Rectal smooth muscle tissue (tissue), 1 donor: Measurements from ENCODE around the gene PRPSAP1.
"Not testable (repeated sequence)": the region's sequence is repeated elsewhere in the genome, so short reads cannot be mapped to it uniquely, and the experiment has no call there.

Source experiments
- H3K27ac ChIP-seq: one replicate; pipeline ENCODE4 v1.7.0; 2013; ENCODE audit warnings: low read depth, low read length, inconsistent platforms
- H3K27me3 ChIP-seq: one replicate; pipeline ENCODE4 v1.7.0; 2013; ENCODE audit warnings: low read length; ENCODE audit not compliant: control insufficient read depth, insufficient read depth
- H3K36me3 ChIP-seq: one replicate; pipeline ENCODE4 v1.7.0; 2013; ENCODE audit warnings: low read length; ENCODE audit not compliant: control insufficient read depth, insufficient read depth
- H3K4me1 ChIP-seq: one replicate; pipeline ENCODE4 v1.7.0; 2013; ENCODE audit warnings: low read length; ENCODE audit not compliant: control insufficient read depth, insufficient read depth
- H3K4me3 ChIP-seq: one replicate; pipeline ENCODE4 v1.7.0; 2013; ENCODE audit warnings: low read length
- H3K9ac ChIP-seq: one replicate; pipeline ENCODE4 v1.7.0; 2013; ENCODE audit warnings: low read length

The PRPSAP1 gene

GRCh38 chr17:76273445-76274111 lies 80.1 kb downstream of the PRPSAP1 start:
- peaks cover 5% of the 10 kb centered on the region for H3K4me1 ChIP-seq
- no peak overlapping the region for H3K9ac ChIP-seq
- no peaks in the 10 kb centered on the region for H3K27me3 ChIP-seq
- H3K4me3 ChIP-seq, result no peak overlapping the region
- H3K27ac ChIP-seq, result no peak overlapping the region
- peaks cover 4% of the 10 kb centered on the region for H3K36me3 ChIP-seq

- H3K27ac ChIP-seq, result no peak overlapping the region
- H3K27me3 ChIP-seq, result no peaks in the 10 kb centered on the region
- H3K4me3 ChIP-seq, result peak overlapping the region; percentile 54
- no peak overlapping the region for H3K9ac ChIP-seq
- peaks cover 4% of the 10 kb centered on the region for H3K36me3 ChIP-seq
- peaks cover 7% of the 10 kb centered on the region for H3K4me1 ChIP-seq
These were observed 80.9 kb downstream of the PRPSAP1 start for GRCh38 chr17:76272541-76273444.

- H3K27me3 ChIP-seq, result no peaks in the 10 kb centered on the region
- H3K9ac ChIP-seq, result no peak overlapping the region
- H3K27ac ChIP-seq, result no peak overlapping the region
- peaks cover 8% of the 10 kb centered on the region for H3K4me1 ChIP-seq
- peak overlapping the region; percentile 54 for H3K4me3 ChIP-seq
- H3K36me3 ChIP-seq, result peaks cover 4% of the 10 kb centered on the region
These were observed 81.8 kb downstream of the PRPSAP1 start for GRCh38 chr17:76271669-76272540.

GRCh38 chr17:76270770-76271668 lies 82.7 kb downstream of the PRPSAP1 start:
- no peaks in the 10 kb centered on the region for H3K27me3 ChIP-seq
- no peak overlapping the region for H3K9ac ChIP-seq
- no peak overlapping the region for H3K27ac ChIP-seq
- H3K36me3 ChIP-seq, result peaks cover 4% of the 10 kb centered on the region
- peak overlapping the region; percentile 54 for H3K4me3 ChIP-seq
- peaks cover 14% of the 10 kb centered on the region for H3K4me1 ChIP-seq

GRCh38 chr17:76270127-76270592 lies 83.6 kb downstream of the PRPSAP1 start:
- H3K36me3 ChIP-seq, result peaks cover 4% of the 10 kb centered on the region
- H3K4me1 ChIP-seq, result peaks cover 14% of the 10 kb centered on the region
- no peak overlapping the region for H3K4me3 ChIP-seq
- H3K27me3 ChIP-seq, result no peaks in the 10 kb centered on the region
- no peak overlapping the region for H3K27ac ChIP-seq
- H3K9ac ChIP-seq, result no peak overlapping the region

- H3K9ac ChIP-seq, result no peak overlapping the region
- no peaks in the 10 kb centered on the region for H3K27me3 ChIP-seq
These were observed 84.4 kb downstream of the PRPSAP1 start for GRCh38 chr17:76268991-76269981.

GRCh38 chr17:76268015-76268749 lies 85.5 kb downstream of the PRPSAP1 start:
- H3K36me3 ChIP-seq, result peaks cover 4% of the 10 kb centered on the region
- no peaks in the 10 kb centered on the region for H3K27me3 ChIP-seq
- H3K27ac ChIP-seq, result peak overlapping the region; percentile 27
- H3K4me3 ChIP-seq, result peak overlapping the region; percentile 33
- H3K9ac ChIP-seq, result no peak overlapping the region
- peaks cover 19% of the 10 kb centered on the region for H3K4me1 ChIP-seq

More at GRCh38 chr17:76268991-76269981, 84.4 kb downstream of the PRPSAP1 start:
- peaks cover 4% of the 10 kb centered on the region for H3K36me3 ChIP-seq
- no peak overlapping the region for H3K4me3 ChIP-seq
- H3K27ac ChIP-seq, result no peak overlapping the region
- peaks cover 18% of the 10 kb centered on the region for H3K4me1 ChIP-seq

- H3K27me3 ChIP-seq, H3K9ac ChIP-seq, H3K36me3 ChIP-seq, H3K4me3 ChIP-seq, H3K27ac ChIP-seq: not testable (repeated sequence)
- peaks cover 19% of the 10 kb centered on the region for H3K4me1 ChIP-seq
These were observed 86.1 kb downstream of the PRPSAP1 start for GRCh38 chr17:76267581-76268001.

GRCh38 chr17:76267051-76267576 lies 86.6 kb downstream of the PRPSAP1 start:
- Histone ChIP-seq H3K36me3 (peaks cover 4% of the 10 kb centered on the region), H3K27me3 (no peaks in the 10 kb centered on the region), H3K9ac (no peak overlapping the region), H3K4me3 (peak overlapping the region; percentile 81), H3K4me1 (peaks cover 17% of the 10 kb centered on the region), H3K27ac (no peak overlapping the region)
